ENCODE data around the gene MSX2. TPM values are rescaled to one million over a fixed set of nuclear protein-coding genes. Genes with fewer than 3 reads are reported as not detected.

The MSX2 gene
- polyA plus RNA-seq, 12 donors: 0.22 to 6.8 (median 0.69) TPM; not detected in 2

DNA sequence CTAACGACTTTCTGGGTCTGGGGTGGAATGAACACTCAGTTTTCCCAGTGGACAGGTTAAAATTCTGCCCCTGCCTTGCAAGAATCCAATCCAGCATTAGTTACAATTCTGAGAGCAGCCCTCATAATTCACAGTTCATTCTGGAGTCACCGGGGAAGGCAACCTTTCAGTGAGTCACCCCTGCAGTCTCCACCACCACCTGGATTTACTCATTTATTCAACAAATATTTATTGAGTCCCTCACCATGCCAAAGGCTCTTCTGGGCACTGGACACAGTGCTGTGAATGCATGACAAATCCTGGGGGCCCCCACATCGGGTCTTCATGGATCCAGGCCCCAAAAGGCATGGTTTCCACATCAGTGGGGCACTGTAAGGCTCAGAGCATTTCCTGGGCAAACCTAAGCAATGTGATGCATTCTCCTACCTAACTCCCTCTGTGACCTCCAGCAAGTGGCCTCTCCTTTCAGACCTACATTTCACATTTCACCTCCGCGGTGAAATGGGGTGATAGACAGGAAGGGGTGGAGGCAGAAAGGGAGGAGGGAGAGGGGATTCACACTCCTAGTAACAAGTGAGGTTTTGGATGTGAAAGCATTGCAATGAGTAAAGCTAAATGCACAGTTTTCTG, 6.4 kb upstream of the MSX2 start:
- no peak for DNase-seq

GRCh38 chr5:174718880-174719610, 5.3 kb upstream of the MSX2 start:
- DNase-seq: no peak

DNA sequence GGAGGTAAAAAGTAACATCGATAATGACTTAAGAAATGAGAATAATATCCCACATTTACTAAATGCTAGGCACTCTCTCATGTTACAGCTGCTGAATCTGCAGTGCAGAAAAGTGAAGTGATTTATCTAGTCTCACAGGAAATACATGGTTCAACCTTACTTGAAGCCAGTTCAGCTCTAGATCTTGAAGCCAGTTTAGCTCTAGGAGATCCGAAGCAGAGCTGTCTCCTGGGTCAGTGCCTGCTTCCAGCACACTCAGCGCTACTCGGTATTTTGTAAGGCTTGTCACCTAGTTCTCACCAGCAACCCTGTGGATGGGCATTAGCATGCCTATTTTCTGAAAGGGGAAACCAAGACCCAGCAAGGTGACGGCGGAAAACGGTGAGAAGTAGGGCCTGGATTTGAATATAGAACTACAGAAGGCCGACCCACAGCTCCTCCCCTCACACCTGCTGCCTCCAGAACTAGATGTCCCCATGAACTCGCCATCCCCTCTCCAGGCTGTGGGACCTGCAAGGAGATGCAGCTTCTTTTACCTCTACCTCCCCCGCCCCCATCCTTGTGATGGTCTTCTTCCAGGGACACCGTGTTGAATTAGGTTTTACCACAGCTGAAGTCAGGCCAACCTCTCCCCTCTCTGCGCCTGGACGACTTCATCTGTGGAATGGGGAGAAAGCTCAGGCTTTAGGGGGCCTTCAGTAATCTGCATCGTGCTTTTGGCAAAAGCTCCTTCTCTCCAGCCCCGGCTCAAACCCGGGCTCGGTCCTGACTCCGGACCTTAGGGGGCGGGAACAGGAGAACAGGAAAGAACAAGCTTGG, 4.4 kb upstream of the MSX2 start:
- DNase-seq: no peak

GRCh38 chr5:174720612-174721529, 3.5 kb upstream of the MSX2 start:
- DNase-seq: no peak

DNA sequence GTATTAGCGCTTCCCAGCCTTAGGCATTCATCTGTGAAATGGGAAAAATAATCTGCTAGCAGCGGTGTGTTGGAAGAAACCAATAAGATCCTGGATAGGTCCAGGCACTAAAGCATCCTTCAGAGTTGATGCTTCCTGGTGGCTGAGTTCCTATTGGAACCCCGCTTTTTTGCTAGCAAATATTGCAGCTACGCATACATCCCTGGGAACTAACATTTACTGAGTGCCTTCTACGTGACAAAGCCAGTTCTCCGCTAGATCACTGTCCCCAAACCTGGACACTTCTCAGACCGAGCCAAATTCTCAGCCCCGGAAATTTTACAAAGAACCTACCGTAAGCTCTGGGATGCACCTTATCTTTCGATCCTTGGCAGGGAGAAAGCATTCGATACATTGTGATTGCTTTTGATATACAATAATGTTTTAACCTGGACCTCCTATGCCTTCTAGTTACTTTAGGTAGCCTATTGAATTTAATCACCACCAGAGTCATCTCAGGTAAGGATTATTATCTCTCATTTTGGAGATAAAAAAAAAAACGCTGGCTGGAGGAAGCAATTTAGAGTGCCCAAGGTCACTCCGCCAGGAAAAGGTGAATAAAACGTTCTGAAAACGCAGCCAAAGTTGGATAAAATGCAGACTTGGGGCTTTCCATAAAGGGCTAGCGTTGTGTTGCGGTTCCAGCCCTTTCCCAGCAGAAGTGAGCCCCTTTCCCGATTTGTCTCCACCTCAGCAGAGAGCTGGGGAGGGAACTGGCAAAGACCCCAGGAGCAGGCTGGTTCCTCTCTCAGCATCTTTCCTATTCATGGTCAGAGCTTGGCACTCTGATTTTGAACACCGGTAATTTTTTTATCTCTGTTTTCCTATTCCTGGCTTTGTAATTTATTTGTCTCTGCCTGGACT, 2.6 kb upstream of the MSX2 start:
- DNase-seq: no peak

DNA sequence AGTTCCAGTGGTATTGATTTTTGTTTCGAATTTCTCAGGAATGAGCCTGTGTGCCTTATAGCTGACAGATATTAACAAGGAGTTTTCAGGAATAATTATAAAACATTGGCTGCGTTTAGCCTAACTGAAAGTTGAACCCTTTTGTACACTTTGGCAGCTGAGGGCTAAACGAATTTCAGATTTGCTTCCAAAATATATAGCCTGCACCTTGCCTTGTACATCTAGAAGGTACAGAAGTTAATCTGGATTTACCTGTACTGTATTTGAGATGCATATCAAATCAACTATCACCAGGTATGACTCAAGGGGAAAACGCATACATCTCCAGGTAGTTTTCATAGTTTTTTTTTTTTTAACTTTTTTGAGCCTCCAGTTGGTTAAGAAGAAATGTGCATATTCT, 1.9 kb upstream of the MSX2 start:
- no peak for DNase-seq

DNA sequence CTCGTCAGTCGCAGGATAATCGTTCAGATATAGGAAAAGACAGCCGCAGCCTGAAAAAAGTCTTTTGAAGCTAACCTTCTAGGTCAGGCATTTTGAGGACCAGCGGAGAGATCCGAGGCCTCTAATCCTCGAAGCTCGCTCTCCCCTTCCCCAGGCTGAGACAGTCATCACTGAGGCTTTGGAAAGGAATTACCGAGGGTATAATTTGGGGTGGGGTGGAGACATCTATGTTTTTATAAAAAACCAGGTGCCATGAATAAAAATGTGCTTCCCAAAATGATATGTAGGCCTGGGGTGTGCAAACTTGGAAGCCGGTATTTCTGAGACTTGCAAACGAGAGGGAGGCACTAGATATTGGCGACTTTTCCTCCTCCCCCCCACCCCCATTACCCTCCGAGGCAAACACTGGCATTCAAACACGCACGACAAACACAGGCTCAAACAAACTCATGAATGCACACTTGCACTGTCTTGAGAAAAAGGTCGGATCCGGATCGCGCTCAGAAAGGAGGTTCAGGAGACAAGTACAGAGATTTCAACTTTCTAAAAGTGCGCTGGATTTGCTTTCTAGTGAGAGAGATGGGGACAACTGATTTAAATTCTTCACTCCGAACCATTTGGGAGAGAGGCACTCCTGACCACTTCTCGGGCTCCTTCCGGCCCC, 935 bp upstream of the MSX2 start:
- DNase-seq: no peak

DNA sequence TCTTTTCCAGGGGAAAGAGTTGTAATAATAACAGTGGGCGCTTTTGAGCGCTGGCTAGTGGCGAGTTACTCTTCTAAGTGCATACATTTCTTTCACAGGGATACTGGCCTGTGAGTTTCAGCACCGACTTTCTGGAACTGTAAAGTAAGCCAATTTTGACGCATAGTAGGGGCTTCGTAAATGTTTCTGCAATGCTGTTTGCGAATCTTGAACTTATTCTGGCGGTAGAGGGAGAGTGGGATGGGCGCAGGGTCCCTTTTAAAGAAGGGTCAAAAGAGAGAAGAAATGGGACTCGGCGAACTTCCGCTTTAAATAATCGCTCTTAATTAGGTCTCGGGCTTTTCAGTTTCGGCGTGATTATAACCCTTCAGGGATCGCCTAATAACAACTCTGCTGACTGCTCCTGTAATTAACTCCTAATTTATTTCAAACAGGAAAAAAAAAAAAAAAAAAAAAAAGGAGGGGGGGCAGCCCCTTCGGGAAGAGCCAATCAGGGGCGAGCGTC, 351 bp upstream of the MSX2 start:
- DNase-seq: peak; percentile 23

DNA sequence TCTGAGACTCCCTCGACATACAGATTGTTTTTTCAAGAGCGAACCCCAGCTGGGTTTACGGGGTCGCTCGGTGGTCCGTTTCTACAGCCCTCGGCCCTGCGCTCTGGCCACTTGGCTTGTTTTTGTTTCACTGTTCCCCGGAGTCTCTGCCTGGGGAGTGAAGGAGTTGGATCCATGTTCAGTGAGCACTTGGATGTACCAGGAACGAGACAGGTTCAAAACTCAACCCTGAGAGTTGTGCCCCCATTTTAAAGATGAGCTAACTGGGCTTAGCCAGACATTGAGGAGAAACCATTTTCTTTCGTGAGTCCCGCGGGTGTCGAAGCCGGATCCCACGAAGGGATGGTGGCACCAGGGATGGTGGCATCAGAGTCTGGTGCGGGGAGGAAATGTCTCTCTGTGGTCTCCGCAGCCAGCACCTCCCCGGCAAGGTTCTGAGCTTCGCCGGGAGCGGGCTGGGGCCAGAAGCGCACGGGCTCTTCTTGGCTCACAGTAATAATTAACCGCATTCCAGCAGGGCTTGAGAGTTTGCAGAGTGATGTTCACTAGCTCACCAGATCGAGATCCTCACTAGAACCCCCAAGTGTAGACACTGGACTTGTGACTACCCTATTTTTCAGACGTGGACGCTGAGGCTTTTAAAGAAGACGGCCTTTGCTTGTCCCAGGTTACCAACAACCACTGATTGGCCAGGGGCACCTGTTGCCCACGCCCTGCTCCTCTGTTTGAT, 1.0 kb downstream of the MSX2 start:
- no peak for DNase-seq

GRCh38 chr5:174725991-174726601, 1.7 kb downstream of the MSX2 start:
- no peak for DNase-seq

DNA sequence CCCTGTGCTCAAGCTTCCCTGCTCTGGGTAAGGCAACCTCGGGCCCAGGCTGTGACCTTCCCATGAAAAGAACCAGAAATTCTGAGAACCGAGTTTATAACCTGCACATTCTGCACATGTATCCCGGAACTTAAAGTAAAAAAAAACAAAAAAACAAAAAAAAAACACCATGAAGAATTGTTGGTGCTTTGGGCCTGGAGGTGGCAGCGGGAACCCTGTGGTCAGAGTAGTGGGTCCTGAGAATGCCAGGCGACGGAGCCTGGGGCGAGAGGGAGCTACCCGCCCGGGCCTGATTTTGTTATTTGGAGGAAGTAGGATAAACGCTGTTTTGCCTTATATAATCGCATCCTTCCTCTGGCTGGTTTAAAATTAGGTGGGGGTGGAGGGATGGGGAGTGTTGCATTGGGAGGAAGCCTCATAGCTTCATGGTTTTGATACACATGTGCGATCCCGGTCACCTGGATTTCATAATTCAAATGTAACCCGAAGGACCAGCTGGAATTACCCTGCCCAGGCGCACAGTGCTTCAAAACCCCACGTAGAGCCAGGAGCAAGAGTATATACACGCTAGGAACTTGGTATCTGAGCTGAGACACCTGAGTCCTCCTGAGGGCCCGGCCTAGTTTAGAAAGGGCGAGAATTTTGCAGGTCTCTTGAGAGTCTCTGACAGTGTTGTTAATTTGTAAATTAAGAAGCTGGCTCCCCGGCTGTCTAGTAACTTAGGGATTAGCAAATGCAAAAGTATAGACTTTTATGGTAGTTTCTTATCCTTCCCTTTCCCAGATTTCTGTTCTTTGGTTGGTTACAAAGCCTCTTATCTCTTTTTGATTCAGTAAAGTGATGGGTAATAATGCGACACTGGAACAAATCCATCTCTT, 2.8 kb downstream of the MSX2 start:
- no peak for DNase-seq

- DNase-seq: no peak
Measured at GRCh38 chr5:174727794-174728680, 3.7 kb downstream of the MSX2 start.

DNA sequence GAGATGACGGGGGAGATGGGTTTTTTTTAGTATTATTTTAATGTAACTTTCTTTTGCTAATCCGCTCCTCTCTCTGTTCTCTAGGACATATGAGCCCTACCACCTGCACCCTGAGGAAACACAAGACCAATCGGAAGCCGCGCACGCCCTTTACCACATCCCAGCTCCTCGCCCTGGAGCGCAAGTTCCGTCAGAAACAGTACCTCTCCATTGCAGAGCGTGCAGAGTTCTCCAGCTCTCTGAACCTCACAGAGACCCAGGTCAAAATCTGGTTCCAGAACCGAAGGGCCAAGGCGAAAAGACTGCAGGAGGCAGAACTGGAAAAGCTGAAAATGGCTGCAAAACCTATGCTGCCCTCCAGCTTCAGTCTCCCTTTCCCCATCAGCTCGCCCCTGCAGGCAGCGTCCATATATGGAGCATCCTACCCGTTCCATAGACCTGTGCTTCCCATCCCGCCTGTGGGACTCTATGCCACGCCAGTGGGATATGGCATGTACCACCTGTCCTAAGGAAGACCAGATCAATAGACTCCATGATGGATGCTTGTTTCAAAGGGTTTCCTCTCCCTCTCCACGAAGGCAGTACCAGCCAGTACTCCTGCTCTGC, 4.8 kb downstream of the MSX2 start:
- DNase-seq: no peak

- no peak for DNase-seq
Measured at GRCh38 chr5:174731214-174732035, 7.0 kb downstream of the MSX2 start.

All from muscle of arm (tissue), 12 donors.